Psoas muscle (tissue), 8 donors: ENCODE measurements around the gene PHF21B. TPM values are rescaled to one million over a fixed set of nuclear protein-coding genes. Genes with fewer than 3 reads are reported as not detected.

ENCODE experiments used
- ATAC-seq, 4 donors: fragments of 200-7000 bp; cut with Tn5 transposase; one replicate each; pipeline ENCODE4 v1.9.1; 2020; ENCODE audit warnings: moderate library complexity in 3 of 4, mild to moderate bottlenecking in 2 of 4
- DNase-seq, 2 donors: peaks; one replicate each; pipeline ENCODE4 v3.0.0-alpha.2; 2020
- H3K27ac ChIP-seq: fragments of 200-600 bp; one replicate; pipeline ENCODE4 v1.8.0; 2022
- H3K27me3 ChIP-seq, 3 donors: fragments of 200-600 bp in 1 of 3; one replicate each; pipeline versions ENCODE4 v1.6.1 to v1.8.0; 2013 to 2022; ENCODE audit warnings: low read length in 2 of 3, mild to moderate bottlenecking in 2 of 3, moderate library complexity in 1 of 3; ENCODE audit not compliant: insufficient read depth in 3 of 3
- H3K36me3 ChIP-seq, 2 donors: fragments of 200-600 bp in 1 of 2; one replicate each; pipeline versions ENCODE4 v1.6.1 to v1.8.0; 2013 to 2022; ENCODE audit warnings: low read depth in 1 of 2, mild to moderate bottlenecking in 1 of 2, moderate library complexity in 1 of 2; ENCODE audit not compliant: insufficient read depth in 1 of 2
- H3K4me1 ChIP-seq: fragments of 200-600 bp; one replicate; pipeline ENCODE4 v1.8.0; 2022
- H3K4me3 ChIP-seq: fragments of 200-600 bp; one replicate; pipeline ENCODE4 v1.8.0; 2022; ENCODE audit warnings: mild to moderate bottlenecking
- H3K9me3 ChIP-seq: fragments of 200-600 bp; one replicate; pipeline ENCODE4 v1.8.0; 2022
- WGBS, 3 donors: extraction: QIAGEN DNeasy Blood & Tissue Kit; methylation state at CpG; one replicate each; pipeline versions ENCODE4 v1.1.6 to v1.1.7; 2013; 5-methylcytosine and 5-hydroxymethylcytosine counted together
- intact Hi-C, 2 donors: fragments of 100-400 bp; cut with DNase I; formaldehyde crosslinking; loops; one replicate each; pipeline versions ENCODE4 v1.11.0 to v1.14.2; 2022
- polyA plus RNA-seq, 3 donors: library from polyadenylated mRNA; stranded (reverse); fragments of 200-250 nt; gene quantifications; one replicate each; pipeline ENCODE4 v1.2.3, GENCODE V29; 2013
- total RNA-seq, 4 donors: library from RNA; stranded (reverse); fragmentation: NEBNext Ultra II Directional in 2 of 4; extraction: Animal tissue kit (Norgen Biotek cat#: 25700) in 2 of 4; gene quantifications; one replicate each; pipeline versions ENCODE4 v1.2.1 to v1.2.4, GENCODE V29; 2021 to 2023
- TF ChIP-seq, protein P1 (sequence below): fragments of 200-600 bp; IDR thresholded peaks from one replicate; pipeline ENCODE4 v1.8.0; 2022; ENCODE audit warnings: antibody characterized with exemption
- donor health status: healthy with polysubstance abuse.
- donor health status: DM: no; HTN: no; CAD: no; lungs with moderate emphysema.
- donor health status: Bipolar disorder and iron deficiency.
- donor health status: healthy.
- donor health status: DM: yes; HTN: yes; CAD: no.
- donor health status: DM: no; HTN: no; CAD: no.
- donor health status: DM: no; HTN: no; CAD: no.
- donor health status: DM: yes; HTN: yes; CAD: no.

PHF21B gene
- total and polyA plus RNA-seq, 7 donors, result 0.03 to 0.58 (median 0.16) TPM; not detected in 1

DNA sequence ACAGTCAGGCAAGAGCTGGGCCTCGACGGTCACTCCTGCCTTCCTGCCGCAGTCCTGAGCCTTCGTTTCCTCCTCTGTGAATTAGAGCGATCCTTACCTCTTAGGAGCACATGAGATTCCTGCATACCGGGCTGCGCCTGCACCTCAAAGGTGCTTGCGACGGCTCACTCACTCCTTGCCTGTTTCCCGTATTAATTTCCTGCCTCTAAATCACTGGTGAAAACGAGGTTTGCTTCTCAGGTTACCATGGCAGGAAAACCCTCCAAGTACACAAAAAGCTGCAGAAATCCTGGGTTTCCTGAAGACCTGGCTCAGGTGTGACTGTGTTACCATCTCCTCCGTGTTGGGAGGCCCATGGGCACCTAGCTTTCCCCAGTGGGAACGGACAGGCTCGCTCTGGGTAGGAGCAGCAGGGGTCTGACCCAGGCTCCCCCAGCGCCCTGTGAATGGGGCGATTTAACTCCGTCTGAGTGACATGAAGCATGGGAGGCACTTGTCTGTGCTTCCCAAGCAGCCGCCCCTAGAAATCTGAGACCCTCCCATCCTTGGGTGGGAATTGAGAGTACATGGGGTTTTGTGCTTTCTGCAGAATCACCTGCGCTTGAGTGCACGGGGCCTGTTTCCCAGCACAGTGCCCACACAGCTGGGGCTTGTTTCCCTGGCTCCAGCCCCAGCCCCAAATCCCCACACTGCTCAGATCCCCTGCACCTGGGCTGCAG is 64.8 kb downstream of the PHF21B start:
- TF ChIP-seq, protein P1, sequence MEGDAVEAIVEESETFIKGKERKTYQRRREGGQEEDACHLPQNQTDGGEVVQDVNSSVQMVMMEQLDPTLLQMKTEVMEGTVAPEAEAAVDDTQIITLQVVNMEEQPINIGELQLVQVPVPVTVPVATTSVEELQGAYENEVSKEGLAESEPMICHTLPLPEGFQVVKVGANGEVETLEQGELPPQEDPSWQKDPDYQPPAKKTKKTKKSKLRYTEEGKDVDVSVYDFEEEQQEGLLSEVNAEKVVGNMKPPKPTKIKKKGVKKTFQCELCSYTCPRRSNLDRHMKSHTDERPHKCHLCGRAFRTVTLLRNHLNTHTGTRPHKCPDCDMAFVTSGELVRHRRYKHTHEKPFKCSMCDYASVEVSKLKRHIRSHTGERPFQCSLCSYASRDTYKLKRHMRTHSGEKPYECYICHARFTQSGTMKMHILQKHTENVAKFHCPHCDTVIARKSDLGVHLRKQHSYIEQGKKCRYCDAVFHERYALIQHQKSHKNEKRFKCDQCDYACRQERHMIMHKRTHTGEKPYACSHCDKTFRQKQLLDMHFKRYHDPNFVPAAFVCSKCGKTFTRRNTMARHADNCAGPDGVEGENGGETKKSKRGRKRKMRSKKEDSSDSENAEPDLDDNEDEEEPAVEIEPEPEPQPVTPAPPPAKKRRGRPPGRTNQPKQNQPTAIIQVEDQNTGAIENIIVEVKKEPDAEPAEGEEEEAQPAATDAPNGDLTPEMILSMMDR, result no peak
- H3K4me1 ChIP-seq, result no peaks in the 10 kb centered on the region
- H3K4me3 ChIP-seq, result no peak overlapping the region
- no peak for DNase-seq
- H3K27ac ChIP-seq, result no peak overlapping the region
- H3K9me3 ChIP-seq, result no peaks in the 10 kb centered on the region
- peaks cover 0 to 14% (median 5%) of the 10 kb centered on the region in 3 donors for H3K27me3 ChIP-seq
- no peaks in the 10 kb centered on the region for H3K36me3 ChIP-seq
- ATAC-seq, result no peak
- 48 to 53% (median 52%) methylated on average over 20 of the region's 20 CpGs for WGBS, 3 donors
- intact Hi-C loops, result no loop called here

DNA sequence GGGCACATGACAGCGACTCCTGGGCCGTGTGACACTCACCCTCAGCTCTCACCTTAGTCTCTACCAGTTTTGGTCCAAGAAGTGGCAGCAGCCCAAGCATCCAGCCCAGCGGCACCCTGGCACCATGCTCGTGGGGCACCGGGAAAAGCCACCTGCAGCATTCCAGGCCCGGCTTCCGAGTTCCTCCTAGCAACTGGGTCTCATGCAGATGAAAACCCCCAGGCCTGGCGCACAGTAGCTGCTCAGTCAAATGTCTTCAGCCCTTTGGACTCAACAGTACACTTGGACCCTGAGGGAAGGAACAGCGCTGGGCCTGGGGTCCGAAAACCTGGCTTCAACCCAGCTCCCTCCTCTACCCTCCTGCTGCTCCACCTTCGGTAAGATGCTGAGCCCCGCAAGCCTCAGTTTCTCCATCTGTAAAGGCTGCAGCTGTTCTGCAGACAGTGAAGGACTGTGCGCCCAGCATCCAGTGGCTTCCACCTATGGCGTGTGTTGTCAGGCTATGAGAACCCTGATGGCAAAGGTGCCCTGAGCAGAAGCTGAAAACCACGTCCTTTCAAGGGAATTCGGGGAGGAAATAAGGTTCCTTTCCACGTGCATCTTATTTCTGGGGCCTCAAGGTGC is 66.0 kb downstream of the PHF21B start:
- no peak for ATAC-seq
- Histone ChIP-seq H3K9me3 (no peaks in the 10 kb centered on the region), H3K36me3 (no peaks in the 10 kb centered on the region), H3K27me3 (peaks cover 0 to 14% (median 4%) of the 10 kb centered on the region in 3 donors), H3K4me1 (no peaks in the 10 kb centered on the region), H3K27ac (no peak overlapping the region), H3K4me3 (no peak overlapping the region)
- TF ChIP-seq, protein P1, result no peak
- no peak for DNase-seq
- intact Hi-C loops, result no loop called here
- 82 to 89% (median 86%) methylated on average over 17 of the region's 17 CpGs for WGBS, 3 donors

- 71 to 76% (median 72%) methylated on average over 23 of the region's 23 CpGs for WGBS, 3 donors
- TF ChIP-seq, protein P1, result no peak
- intact Hi-C loops, result no loop called here
- H3K4me1 ChIP-seq, result no peaks in the 10 kb centered on the region
- ATAC-seq (no peak), DNase-seq (no peak)
- H3K27me3 ChIP-seq, result peaks cover 0 to 18% (median 5%) of the 10 kb centered on the region in 3 donors
- H3K4me3 ChIP-seq, result no peak overlapping the region
- no peaks in the 10 kb centered on the region for H3K36me3 ChIP-seq
- no peaks in the 10 kb centered on the region for H3K9me3 ChIP-seq
- no peak overlapping the region for H3K27ac ChIP-seq
Measured at GRCh38 chr22:44942979-44943700, 66.7 kb downstream of the PHF21B start.

DNA sequence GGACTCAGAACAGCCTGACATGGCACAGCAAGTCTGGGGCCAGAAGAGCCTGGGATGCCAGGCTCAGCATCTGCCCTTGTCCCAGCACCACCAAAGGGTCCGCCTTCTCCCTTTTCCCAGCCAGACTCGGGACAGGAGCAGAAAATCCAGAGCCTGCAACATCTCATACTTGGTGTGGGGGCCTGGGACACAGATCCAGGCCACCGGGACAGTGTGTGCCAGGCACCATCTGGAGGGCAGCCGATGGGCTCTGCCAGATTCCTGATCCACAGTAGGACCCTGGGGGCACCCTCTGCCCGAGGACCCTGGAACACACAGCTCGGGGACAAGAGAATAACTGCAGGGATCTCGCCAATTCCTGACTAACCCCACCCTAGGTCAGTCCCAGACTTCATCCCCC is 67.7 kb downstream of the PHF21B start:
- H3K27me3 ChIP-seq, result peaks cover 0 to 19% (median 7%) of the 10 kb centered on the region in 3 donors
- no peaks in the 10 kb centered on the region for H3K36me3 ChIP-seq
- no peaks in the 10 kb centered on the region for H3K4me1 ChIP-seq
- H3K4me3 ChIP-seq, result no peak overlapping the region
- WGBS, 3 donors, result 30 to 40% (median 35%) methylated on average over 7 of the region's 7 CpGs
- intact Hi-C loops, result no loop called here
- H3K9me3 ChIP-seq, result no peaks in the 10 kb centered on the region
- TF ChIP-seq, protein P1, result no peak
- no peak overlapping the region for H3K27ac ChIP-seq
- DNase-seq (peak in 1 of 2 donors; percentile 9), ATAC-seq (no peak)
